Epidermal melanocyte (primary cell): ENCODE results near the gene ARHGAP6.
"Not testable (repeated sequence)": the region's sequence is repeated elsewhere in the genome, so short reads cannot be mapped to it uniquely, and the experiment has no call there.

Experiments
- DNase-seq: peaks from one replicate; pipeline ENCODE4 v3.0.0; 2011; ENCODE audit warnings: low spot score; ENCODE audit not compliant: insufficient read length

ARHGAP6 gene

DNA sequence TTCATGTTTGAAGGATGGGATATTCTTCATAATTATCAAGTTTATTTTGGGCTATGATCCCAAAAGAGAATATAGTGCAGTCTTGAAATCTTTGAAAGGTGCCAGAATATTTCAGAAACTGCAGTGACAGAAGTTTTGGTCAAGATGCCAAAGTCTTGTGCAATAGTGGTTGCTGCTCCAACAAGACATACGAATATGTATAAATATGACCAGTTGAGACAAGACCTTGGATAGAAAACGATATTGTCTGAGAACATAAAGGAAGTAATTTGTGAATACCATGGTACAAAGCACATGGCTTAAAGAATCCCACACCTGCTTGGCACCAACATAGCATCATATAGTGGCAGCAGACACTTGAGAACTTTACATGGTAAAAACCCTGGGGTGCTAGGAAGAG lies 421.1 kb downstream of the ARHGAP6 start:
- DNase-seq, result no peak

DNA sequence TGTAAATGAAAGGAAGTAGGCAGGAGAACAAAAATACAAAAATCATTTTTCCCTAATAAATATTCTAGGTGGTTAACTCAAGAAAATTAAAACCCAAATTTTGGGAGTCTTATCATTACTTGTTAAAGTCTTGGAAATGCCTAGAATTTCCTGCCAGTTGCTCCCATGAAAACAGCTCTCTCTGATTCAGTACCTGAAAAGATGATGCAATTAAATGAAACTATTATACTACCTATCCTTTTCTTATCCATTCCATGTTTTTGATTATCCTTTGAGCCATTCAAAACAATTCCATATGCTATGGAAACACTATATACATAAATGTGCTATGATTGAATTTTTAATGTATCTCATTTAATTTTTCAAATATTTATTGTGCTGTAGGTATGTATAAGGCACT lies 423.0 kb downstream of the ARHGAP6 start:
- DNase-seq, result no peak

DNA sequence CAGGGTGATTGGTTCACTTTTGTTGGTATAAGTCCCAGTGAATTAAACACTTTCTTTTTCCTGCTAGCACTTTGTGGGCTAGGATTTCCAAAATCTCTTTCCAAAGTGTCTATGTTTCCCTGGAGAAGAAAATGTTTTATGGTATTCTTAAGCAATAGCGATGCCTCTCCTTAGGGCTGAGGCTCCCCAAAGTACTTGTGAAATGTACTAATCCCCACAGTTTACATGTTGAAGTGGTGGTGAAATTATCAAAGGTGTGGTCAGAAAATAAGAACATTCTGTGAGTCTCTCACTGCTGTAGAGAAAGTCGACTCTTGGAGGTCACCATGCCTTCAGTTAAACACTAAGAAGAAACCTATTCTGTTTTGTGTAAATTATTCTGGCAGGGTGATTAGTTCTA lies 424.0 kb downstream of the ARHGAP6 start:
- no peak for DNase-seq

- no peak for DNase-seq
Observed at GRCh38 chrX:11239230-11239629, 426.5 kb downstream of the ARHGAP6 start.

DNA sequence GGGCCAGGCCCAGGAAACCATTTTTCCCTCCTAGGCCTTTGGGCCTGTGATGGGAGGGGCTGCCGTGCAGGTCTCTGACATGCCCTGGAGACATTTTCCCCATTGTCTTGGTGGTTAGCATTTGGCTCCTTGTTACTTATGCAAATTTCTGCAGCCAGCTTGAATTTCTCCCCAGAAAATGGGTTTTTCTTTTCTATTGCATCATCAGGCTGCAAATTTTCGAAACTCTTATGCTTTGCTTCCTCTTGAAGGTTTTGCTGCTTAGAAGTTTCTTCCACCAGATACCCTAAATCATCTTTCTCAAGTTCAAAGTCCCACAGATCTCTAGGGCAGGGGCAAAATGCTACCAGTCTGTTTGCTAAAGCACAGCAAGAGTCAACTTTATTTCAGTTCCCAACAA lies 430.3 kb downstream of the ARHGAP6 start:
- DNase-seq, result not testable (repeated sequence)

GRCh38 chrX:11215191-11215921 lies 450.4 kb downstream of the ARHGAP6 start:
- no peak for DNase-seq

DNA sequence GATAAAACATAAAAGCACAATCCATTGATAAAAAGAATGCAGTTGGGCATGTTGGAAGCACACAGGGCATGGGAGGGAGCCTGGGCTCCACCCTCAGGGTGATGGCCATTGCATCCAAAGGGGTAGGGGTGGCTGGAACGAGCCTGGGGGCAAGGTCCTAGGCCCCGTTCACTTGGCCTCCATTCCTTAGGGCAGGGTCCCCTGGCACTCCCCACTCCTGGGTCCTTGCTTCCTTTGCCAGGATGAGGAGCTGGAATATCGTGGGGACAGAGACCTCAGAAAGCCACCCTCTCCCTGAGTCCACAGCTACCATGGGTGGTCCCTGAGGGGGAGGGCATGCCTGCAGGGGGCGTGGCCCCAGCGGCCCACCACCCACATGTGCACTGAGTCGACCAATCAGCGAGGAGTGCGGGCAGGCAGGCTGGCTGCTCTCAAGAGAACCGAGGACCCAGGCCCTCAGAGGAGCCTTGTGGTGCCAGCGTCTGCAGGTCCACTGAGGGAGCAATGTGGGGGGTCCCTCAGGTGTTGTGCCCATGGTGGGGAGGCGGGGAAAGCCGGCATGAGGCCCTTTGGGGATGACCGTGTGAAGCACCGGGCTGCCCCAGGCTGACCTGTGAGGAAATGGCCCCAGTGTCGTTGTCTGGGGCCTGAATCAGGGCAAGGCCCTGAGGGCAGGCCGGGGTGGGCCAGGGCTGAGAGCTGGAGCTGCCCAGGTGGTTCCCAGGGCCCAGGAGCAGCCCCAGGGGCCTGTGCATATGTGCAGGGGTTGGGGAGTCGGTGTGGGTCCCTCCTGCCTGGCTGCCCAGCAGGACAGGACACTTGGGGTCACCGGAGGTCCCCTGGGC lies 451.2 kb downstream of the ARHGAP6 start:
- no peak for DNase-seq

- DNase-seq, result no peak
Observed at GRCh38 chrX:11212741-11213140, 453.0 kb downstream of the ARHGAP6 start.

DNA sequence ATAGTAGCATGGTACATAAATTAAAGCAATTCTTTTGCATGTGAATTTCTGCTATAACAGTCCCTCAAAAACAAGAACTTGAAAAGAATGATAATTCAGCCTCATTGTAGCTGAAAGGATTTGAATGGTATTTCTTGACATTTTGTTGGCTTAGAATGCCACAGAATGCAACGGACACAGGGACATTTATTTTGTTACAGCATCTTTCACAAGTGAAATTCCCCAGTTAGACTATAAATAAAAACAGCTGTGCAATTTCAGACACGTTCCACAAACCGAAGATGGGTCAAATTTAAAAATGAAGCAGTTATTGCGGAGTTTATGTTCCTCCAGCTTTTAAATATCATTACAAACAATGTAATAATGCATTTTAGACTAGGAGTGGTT lies 455.3 kb downstream of the ARHGAP6 start:
- no peak for DNase-seq

DNA sequence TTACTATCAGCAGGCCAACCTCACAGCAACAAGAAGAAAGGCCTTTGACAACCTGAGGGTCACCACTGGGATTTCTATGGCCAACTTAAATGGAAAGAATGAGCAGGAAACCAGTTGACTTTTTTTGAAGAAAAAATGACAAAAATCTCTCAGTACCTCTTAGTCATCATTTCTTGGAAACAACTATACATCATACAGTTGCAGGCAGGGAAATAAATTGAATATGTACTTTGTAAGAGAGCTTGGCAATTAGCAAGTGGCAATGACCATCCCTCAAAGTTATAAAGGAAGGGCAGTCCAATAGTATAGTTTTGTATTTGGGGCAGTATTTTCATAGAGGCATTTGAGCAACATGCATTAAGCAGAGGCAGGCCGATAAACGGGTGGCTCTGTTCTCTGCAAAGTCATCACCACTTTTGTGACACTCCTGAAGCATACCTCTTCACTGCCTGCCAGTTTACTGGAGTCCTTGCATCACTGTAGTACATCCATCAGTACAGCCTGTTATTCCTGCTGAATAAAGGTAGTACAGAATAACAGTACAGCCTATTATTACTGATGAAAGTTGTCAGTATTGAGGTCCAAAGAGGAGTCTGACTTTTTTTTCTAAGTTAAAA lies 455.8 kb downstream of the ARHGAP6 start:
- no peak for DNase-seq

GRCh38 chrX:11206716-11207115 lies 459.0 kb downstream of the ARHGAP6 start:
- DNase-seq, result no peak

DNA sequence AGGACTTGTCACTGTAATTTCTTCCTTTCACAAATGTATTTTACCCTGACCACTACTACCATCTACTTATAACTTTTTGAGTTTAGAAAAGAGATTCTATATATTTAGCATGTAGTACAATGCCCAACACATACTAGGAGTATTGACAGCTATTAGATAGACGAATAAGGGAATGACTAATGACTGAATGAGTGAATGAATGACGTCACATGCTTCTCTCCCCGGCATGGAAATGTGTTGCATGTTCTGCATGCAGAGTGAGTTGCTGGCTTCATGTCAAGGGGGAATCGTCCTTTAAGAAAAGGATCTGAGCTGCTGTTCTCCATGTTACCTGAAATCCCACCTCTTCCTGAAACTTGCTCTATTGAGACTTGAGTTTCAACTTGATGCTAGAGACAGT lies 459.9 kb downstream of the ARHGAP6 start:
- no peak for DNase-seq

GRCh38 chrX:11197671-11198070 lies 468.0 kb downstream of the ARHGAP6 start:
- DNase-seq, result no peak

GRCh38 chrX:11196476-11196875 lies 469.2 kb downstream of the ARHGAP6 start:
- no peak for DNase-seq

- DNase-seq, result no peak
Observed at GRCh38 chrX:11193035-11193469, 472.7 kb downstream of the ARHGAP6 start.

GRCh38 chrX:11190745-11191510 lies 474.8 kb downstream of the ARHGAP6 start:
- no peak for DNase-seq

DNA sequence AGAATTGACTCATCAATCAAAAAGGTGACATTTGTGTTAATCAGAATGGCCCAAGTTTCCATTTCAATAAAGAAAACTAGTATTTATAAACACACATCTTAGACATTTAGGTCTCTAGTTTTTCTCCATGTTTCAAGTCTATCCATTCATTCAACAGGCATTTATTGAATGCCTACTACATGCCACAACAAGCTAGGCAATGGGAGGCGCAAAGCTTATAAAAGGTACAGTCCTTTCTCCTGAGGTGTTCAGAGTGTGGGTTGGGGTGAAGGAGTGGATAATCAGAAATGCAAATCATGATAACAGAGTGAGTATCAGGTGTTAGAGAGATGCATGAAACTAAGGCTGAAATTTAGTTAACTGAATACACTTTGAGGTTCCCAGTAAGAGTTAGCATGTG lies 476.6 kb downstream of the ARHGAP6 start:
- DNase-seq, result no peak

DNA sequence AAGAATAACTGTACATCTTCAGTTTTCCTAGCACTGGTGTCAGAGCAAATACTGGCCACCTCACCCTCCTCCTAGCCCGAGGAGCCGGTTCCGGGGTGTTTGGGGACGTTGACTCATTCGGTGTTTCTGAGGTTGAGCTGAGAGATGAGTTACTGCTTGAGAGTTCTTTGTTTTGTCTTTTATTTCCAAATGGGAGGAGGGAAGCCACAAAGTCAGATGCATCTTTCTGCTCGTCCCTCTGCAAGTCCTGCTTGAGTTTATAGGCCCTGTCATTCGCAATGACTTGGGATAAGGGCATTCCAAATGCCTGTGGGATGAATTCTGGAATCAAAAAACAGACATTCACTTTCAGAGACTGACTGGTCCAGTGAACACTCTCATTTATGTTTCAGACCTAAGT lies 477.1 kb downstream of the ARHGAP6 start:
- DNase-seq, result no peak

- no peak for DNase-seq
Observed at GRCh38 chrX:11187001-11187400, 478.7 kb downstream of the ARHGAP6 start.

GRCh38 chrX:11185861-11186260 lies 479.9 kb downstream of the ARHGAP6 start:
- DNase-seq, result no peak

DNA sequence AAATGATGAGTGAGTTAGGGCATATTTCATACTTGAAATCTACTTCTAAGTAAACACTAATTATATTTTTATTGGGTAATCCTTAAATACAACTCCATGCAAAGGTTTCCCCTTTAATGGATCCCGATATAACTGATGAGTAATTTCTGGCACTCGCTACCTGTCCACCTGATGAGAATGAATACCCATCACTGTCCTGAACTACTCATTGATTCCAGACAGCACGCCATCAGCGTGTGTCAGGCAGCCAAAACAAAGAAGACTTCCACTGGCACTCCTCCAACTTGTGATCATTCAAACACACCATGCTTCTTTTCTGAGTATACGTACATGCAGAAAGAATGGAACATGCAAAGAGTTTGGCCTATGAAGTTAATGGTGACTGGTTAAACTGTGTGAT lies 485.1 kb downstream of the ARHGAP6 start:
- no peak for DNase-seq

GRCh38 chrX:11172415-11172814 lies 493.3 kb downstream of the ARHGAP6 start:
- DNase-seq, result no peak
